PFSK-1 (cell line): ENCODE results near the gene SHISAL1.

Experiments
- FOXP2 ChIP-seq: optimal IDR thresholded peaks from 2 replicates; pipeline ENCODE3; 2011; ENCODE audit warnings: borderline replicate concordance, control low read depth, inconsistent platforms; ENCODE audit not compliant: insufficient read depth; ENCODE audit errors: extremely low read length, extremely low read depth
- POLR2AphosphoS5 ChIP-seq: IDR thresholded peaks from 2 replicates; pipeline ENCODE4 v1.6.1; 2012; ENCODE audit warnings: low read depth, mild to moderate bottlenecking, control low read depth, low read length, moderate library complexity
- SIN3A ChIP-seq: IDR thresholded peaks from 2 replicates; pipeline ENCODE4 v1.6.1; 2012; ENCODE audit warnings: mild to moderate bottlenecking, low read length, moderate library complexity, borderline replicate concordance; ENCODE audit not compliant: insufficient read depth
- TAF1 ChIP-seq: IDR thresholded peaks from 2 replicates; pipeline ENCODE4 v1.6.1; 2012; ENCODE audit warnings: low read length, control low read depth, borderline replicate concordance; ENCODE audit not compliant: insufficient read depth
- TF ChIP-seq, protein P1 (sequence below), 2 experiments: IDR thresholded peaks; 2 replicates each; pipeline versions ENCODE4 v1.6.1 to v1.8.0; 2011 to 2012; ENCODE audit warnings: low read depth in 2 of 2, low read length in 2 of 2, control low read depth in 1 of 2, inconsistent platforms in 1 of 2, mild to moderate bottlenecking in 1 of 2, moderate library complexity in 1 of 2; ENCODE audit not compliant: insufficient read depth in 1 of 2

DNA sequence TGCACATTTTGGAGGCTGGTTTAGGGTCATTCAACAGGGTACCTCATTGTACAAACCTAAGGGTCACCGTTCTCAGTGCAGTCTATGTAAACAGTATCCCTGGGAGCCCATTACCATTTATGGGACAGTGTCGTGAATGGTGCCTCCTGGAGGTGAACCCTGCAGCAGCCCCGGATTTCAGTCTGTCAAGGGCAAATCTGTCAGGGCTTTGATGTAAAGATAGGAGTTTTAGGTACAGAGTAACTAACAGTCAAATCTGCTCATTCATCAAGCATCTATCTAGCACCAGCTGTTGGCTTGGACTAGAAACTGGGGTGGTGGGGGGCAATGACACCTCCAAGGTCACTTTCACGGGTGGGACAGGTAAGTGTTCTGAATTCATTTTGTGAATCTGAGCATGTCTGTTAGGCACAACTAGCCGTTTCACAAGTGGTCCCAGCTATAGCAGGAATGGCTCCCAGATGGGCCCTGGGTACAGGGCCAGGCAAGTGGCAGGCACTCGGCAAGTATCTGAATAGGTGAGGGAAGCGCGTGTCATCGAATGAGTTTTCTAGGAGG is 68.4 kb downstream of the SHISAL1 start:
- TF ChIP-seq TAF1: no peak
- TF ChIP-seq POLR2AphosphoS5: no peak
- no peak for TF ChIP-seq FOXP2
- TF ChIP-seq, protein P1, sequence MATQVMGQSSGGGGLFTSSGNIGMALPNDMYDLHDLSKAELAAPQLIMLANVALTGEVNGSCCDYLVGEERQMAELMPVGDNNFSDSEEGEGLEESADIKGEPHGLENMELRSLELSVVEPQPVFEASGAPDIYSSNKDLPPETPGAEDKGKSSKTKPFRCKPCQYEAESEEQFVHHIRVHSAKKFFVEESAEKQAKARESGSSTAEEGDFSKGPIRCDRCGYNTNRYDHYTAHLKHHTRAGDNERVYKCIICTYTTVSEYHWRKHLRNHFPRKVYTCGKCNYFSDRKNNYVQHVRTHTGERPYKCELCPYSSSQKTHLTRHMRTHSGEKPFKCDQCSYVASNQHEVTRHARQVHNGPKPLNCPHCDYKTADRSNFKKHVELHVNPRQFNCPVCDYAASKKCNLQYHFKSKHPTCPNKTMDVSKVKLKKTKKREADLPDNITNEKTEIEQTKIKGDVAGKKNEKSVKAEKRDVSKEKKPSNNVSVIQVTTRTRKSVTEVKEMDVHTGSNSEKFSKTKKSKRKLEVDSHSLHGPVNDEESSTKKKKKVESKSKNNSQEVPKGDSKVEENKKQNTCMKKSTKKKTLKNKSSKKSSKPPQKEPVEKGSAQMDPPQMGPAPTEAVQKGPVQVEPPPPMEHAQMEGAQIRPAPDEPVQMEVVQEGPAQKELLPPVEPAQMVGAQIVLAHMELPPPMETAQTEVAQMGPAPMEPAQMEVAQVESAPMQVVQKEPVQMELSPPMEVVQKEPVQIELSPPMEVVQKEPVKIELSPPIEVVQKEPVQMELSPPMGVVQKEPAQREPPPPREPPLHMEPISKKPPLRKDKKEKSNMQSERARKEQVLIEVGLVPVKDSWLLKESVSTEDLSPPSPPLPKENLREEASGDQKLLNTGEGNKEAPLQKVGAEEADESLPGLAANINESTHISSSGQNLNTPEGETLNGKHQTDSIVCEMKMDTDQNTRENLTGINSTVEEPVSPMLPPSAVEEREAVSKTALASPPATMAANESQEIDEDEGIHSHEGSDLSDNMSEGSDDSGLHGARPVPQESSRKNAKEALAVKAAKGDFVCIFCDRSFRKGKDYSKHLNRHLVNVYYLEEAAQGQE (IDR thresholded peaks at IDR 0.05; ENCODE audit: insufficient read depth in 1 of 2, low read depth in 2 of 2, low read length in 2 of 2): no peak
- no peak for TF ChIP-seq SIN3A
